ENCODE measurements around the gene ASPSCR1. TPM values are rescaled to one million over a fixed set of nuclear protein-coding genes. Genes with fewer than 3 reads are reported as not detected.
"Not testable (repeated sequence)": the region's sequence is repeated elsewhere in the genome, so short reads cannot be mapped to it uniquely, and the experiment has no call there.

ASPSCR1 gene
- total RNA-seq, 1 donor from 2014 or later = 25.4 TPM

GRCh38 chr17:81968850-81969812, 8.3 kb upstream of the ASPSCR1 start:
- intact Hi-C loops (cut with DNase I) = loop anchor here (10.0 kb wide), 1 partner anchor 186 kb away; no protein-coding TSS in a partner anchor
- ATAC-seq (ENCODE audit: poor library complexity) (no peak), DNase-seq (no peak)

DNA sequence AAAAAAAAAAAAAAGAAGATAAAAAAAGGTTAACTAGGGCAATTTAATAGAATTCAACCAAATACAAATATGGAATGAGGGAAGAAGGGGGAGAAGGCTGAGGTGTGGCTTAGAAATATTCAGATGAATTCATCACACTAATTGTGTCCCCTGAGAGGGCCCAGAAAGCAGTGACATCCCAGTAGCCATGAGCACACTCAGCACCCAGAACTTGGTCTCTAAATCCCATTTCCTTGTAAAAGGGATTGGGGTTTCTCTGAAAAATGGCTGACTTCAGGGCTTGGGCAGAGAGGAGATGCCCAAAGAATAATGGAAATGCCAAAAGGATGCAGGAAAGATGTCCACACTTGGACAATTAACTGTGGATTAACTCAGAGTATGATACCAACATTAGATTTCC, 4.0 kb upstream of the ASPSCR1 start:
- intact Hi-C loops (cut with DNase I) = no loop called here
- no peak for ATAC-seq (ENCODE audit: poor library complexity)
- no peak for DNase-seq

DNA sequence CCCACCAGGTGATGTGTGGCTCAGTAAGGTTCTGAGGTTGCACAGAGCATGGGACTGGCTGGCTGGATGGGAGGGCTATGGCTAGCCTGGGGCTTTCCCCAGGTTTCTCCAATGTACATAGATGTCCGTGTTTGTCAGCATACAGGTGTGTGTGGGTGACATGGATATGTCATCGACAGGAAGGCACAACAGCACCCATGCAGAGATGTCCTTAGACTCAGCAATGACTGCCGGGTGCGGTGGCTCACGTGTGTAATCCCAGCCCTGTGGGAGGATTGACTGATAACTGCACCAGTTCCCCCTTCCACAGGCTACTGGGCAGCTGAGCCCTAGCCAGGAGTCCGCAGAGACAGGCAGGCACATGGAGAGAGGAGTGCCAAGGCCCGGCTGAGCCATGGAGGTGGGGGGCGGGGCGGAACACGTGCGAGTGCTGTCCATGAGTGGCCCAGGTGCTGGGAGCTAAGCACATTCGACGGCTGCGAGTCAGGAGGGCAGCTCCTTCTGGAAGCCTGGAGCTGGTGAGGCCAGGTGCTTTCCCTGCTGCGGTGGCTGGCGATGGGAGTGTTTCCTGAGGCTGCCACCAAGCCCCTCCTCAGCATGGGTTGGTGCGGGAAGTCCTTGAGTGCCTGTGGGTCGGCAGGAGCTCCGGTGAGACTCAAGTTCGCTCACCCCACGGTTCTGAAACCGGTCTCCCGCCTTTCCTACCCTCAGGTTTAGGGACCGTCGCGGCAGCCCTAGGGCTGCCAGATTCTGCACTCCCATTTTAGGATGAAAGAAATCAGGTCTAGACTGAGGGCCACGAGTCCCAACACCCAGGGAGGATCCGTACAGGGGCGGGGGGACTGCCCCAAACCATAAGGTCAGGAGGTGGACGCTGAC, 858 bp upstream of the ASPSCR1 start:
- DNase-seq (no peak), ATAC-seq (ENCODE audit: poor library complexity) (peak; percentile 3)
- intact Hi-C loops (cut with DNase I) = no loop called here

GRCh38 chr17:81978524-81979298, 1.3 kb downstream of the ASPSCR1 start:
- ATAC-seq (ENCODE audit: poor library complexity) = no peak
- DNase-seq = no peak

GRCh38 chr17:81980122-81980521, 2.7 kb downstream of the ASPSCR1 start:
- intact Hi-C loops (cut with DNase I) = no loop called here
- DNase-seq (no peak), ATAC-seq (ENCODE audit: poor library complexity) (no peak)

More at GRCh38 chr17:81978524-81979298, 1.3 kb downstream of the ASPSCR1 start:
- intact Hi-C loops (cut with DNase I) = no loop called here

GRCh38 chr17:81980707-81981343, 3.4 kb downstream of the ASPSCR1 start:
- no peak for DNase-seq
- intact Hi-C loops (cut with DNase I) = no loop called here
- ATAC-seq (ENCODE audit: poor library complexity) = no peak

GRCh38 chr17:81981511-81981910, 4.1 kb downstream of the ASPSCR1 start:
- ATAC-seq (ENCODE audit: poor library complexity); intact Hi-C loops (cut with DNase I): not testable (repeated sequence)

DNA sequence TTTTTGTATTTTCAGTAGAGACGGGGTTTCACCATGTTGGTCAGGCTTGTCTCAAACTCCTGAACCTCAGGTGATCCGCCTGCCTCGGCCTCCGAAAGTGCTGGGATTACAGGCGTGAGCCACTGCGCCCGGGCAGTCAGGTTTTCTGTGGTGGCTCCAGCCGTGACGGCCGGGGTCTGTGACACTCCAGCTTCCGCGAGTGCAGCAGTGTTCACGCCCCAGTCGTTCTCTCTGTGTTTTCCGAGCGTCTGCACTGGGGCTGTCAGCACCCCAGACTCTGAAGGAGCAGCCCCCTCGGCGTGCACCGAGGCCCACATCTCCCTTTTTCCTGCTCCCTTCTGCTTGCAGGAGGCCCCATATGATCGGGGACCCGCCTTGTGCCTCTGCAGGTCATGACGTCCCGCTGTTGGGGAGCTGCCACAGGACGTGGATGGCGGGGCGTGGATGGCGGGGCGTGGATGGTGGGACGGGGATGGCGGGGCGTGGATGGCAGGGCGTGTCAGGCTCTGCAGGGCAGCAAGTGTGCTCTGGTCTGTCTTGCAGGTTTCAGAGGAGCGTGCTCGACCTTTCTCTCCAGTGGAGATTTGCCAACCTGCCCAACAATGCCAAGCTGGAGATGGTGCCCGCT, 5.7 kb downstream of the ASPSCR1 start:
- DNase-seq (no peak), ATAC-seq (ENCODE audit: poor library complexity) (no peak)
- intact Hi-C loops (cut with DNase I) = no loop called here

More at GRCh38 chr17:81981511-81981910, 4.1 kb downstream of the ASPSCR1 start:
- not testable (repeated sequence) for DNase-seq

DNA sequence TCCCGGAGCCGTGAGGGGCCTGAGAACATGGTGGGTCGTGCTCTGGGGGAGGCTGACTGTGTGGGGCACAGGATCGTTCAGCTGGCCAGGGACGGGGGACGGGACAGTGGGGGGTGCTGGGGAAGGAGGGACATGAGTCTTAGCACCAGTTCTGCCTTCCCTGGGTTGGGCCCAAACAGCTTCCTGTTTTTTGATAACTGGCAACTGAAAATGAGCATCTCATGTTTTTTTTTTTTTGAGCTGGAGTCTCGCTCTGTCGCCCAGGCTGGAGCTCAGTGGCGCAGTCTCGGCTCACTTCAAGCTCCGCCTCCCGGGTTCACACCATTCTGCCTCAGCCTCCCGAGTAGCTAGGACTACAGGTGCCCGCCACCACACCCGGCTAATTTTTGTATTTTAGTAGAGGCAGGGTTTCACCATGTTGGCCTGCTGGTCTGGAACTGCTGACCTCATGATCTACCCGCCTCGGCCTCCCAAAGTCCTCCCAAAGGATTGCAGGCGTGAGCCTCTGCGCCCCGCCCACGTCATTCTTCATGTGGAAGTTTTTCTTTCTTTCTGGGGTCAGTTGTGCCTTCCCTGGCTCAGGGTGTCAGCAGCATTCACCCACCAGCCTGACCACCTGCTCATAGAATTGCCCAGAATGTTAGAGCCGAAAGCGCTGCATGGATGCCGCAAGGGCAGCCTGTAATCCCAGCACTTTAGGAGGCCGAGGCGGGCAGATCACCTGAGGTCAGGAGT, 6.4 kb downstream of the ASPSCR1 start:
- no peak for DNase-seq
- no peak for ATAC-seq (ENCODE audit: poor library complexity)
- intact Hi-C loops (cut with DNase I) = no loop called here

DNA sequence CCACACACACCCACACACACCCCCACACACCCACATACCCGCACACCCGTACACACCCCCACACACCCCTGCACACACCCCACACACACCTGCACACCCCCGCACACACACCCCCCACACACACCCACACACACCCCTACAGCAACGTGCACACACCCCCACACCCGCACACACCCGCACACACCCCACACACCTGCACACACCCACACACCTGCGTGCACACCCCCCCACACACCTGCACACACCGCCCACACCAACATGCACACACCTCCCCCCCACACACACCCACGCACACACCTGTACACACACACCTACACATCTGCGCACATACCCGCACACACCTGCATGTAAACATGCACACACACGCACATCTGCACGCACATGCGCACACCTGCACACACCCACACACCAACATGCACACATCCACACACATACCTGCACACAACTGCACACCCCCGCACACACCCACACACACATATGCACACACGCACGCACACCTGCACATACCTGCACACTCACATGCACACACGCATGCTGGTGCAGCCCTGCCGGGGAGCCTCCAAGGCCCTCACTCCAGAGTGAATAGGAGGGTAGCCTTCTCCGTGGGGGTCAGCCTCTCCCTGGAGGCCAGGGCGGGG, 7.5 kb downstream of the ASPSCR1 start:
- intact Hi-C loops (cut with DNase I) = no loop called here
- no peak for DNase-seq
- ATAC-seq (ENCODE audit: poor library complexity) = no peak

DNA sequence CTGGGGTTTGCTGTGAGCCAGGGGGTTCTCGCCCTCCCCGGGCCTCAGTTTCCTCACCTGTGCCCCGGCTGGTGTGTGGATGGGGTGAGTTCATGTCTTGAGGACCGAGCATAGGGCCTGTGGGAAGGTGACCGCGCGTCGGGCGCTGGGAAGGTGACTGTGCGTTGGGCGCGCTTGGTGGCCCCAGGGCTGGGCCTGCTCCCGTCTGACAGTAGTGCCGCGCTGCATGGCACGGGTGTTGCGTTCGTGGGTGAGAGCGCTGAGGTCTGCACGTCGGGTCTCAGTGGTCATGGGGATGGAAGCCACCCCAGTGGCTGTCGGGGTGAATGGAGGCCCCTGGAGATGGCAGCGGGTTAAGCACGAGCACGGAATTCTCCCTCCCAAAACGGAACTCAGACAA, 9.2 kb downstream of the ASPSCR1 start:
- intact Hi-C loops (cut with DNase I) = no loop called here
- no peak for DNase-seq
- no peak for ATAC-seq (ENCODE audit: poor library complexity)

- DNase-seq = no peak
- ATAC-seq (ENCODE audit: poor library complexity) = no peak
- intact Hi-C loops (cut with DNase I) = no loop called here
Observed at GRCh38 chr17:81987161-81987770, 9.8 kb downstream of the ASPSCR1 start.

DNA sequence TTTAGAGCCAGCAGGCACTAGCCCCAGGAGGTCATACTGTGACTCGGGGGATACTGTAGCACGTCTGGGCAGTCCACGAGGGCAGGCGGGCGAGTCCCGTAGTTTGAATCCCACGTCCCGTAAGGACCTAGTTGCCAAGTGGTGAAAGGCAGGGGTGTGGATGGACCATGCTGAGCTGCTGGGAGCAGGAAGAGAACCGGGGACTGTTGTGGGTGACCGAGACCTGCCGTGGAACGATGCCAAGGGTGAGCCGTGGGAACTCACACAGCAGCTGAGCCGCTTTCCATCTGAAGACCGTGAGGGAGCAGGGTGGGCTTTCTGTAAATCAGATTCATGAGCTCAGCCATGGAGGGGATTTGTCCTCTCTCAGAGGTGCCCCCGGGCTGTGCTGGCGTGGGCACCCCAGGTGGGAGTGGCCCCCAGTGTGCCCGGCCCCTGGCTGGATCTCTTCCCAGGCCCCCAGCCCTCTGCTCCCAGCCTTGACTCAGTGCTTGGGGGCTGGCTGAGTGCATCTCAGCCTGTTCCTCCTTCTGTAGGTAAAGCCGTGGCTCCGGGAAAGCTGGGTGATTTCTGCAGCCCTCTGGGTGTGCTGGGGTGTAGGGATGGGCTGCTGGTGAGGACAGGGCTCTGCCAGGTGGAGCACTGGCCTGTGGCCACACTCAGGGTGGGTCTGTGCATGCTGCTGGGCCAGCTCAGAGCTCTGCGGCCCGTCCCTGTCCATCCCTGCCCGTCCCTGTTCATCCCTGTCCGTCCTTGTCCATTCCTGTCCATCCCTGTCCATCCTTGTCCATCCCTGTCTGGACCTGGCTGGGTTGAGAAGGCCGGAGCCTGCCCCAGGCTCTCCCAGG, 13.6 kb downstream of the ASPSCR1 start:
- ATAC-seq (ENCODE audit: poor library complexity) (peak; percentile 9), DNase-seq (no peak)
- intact Hi-C loops (cut with DNase I) = no loop called here

- intact Hi-C loops (cut with DNase I) = no loop called here
- ATAC-seq (ENCODE audit: poor library complexity) (peak; percentile 90), DNase-seq (peak; percentile 86)
Observed at GRCh38 chr17:81991684-81992305, 14.4 kb downstream of the ASPSCR1 start.
